GM21717 (cell line): ENCODE measurements around the gene EN1.

Source experiments
- ATAC-seq: cut with Tn5 transposase; IDR thresholded peaks from one replicate; pipeline ENCODE4 v1.9.1; 2021; ENCODE audit warnings: mild to moderate bottlenecking, moderate library complexity; ENCODE audit not compliant: unreplicated experiment

The EN1 gene

GRCh38 chr2:118844261-118845004 lies 3.0 kb downstream of the EN1 start:
- ATAC-seq = no peak

GRCh38 chr2:118843483-118844132 lies 3.8 kb downstream of the EN1 start:
- ATAC-seq = no peak

GRCh38 chr2:118842661-118843482 lies 4.6 kb downstream of the EN1 start:
- ATAC-seq = no peak

- no peak for ATAC-seq
These were observed 5.5 kb downstream of the EN1 start for GRCh38 chr2:118841828-118842461.

- no peak for ATAC-seq
These were observed 6.0 kb downstream of the EN1 start for GRCh38 chr2:118841450-118841827.

GRCh38 chr2:118838741-118839455 lies 8.6 kb downstream of the EN1 start:
- no peak for ATAC-seq

- no peak for ATAC-seq
These were observed 9.8 kb downstream of the EN1 start for GRCh38 chr2:118837621-118838020.

- ATAC-seq = no peak
These were observed 10.4 kb downstream of the EN1 start for GRCh38 chr2:118837067-118837466.

GRCh38 chr2:118836411-118836930 lies 11.0 kb downstream of the EN1 start:
- no peak for ATAC-seq

GRCh38 chr2:118835746-118836410 lies 11.6 kb downstream of the EN1 start:
- no peak for ATAC-seq

- no peak for ATAC-seq
These were observed 12.3 kb downstream of the EN1 start for GRCh38 chr2:118834901-118835745.

- ATAC-seq = no peak
These were observed 13.0 kb downstream of the EN1 start for GRCh38 chr2:118834440-118834810.

- no peak for ATAC-seq
These were observed 13.6 kb downstream of the EN1 start for GRCh38 chr2:118833716-118834439.

- no peak for ATAC-seq
These were observed 14.4 kb downstream of the EN1 start for GRCh38 chr2:118832791-118833715.

- no peak for ATAC-seq
These were observed 15.2 kb downstream of the EN1 start for GRCh38 chr2:118832071-118832790.

- no peak for ATAC-seq
These were observed 16.6 kb downstream of the EN1 start for GRCh38 chr2:118830881-118831280.

GRCh38 chr2:118830118-118830517 lies 17.3 kb downstream of the EN1 start:
- no peak for ATAC-seq
